GM12801 (cell line): ENCODE results near the gene ACAP3.

Source experiments
- CTCF ChIP-seq: IDR thresholded peaks from one replicate; pipeline ENCODE4 v1.5.1; 2011; ENCODE audit warnings: control low read depth; ENCODE audit not compliant: insufficient read length; ENCODE audit errors: extremely low read depth

ACAP3 gene

DNA sequence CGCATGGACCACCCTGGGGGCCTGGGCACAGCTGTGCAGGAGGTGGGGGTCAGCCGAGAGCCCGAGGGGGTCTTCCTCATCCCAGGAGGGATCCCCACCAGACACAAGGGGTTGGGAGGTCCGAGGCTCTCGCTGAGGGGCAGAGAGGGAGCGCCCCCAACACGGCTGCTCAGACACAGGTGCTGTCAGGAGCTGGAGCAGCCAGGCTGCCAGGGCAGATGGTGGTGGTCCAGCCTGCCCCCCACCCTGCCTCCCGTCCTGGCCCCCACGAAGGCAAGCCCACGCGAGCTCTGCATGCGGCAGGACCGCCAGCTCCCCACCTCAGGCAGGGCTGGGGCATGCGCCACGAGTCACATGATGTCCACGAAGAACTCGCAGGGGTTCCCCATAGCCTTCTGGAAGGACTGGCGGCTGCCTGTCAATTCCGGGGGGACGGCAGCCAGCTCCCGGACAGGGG, 28.1 kb upstream of the ACAP3 start:
- TF ChIP-seq CTCF, result no peak

DNA sequence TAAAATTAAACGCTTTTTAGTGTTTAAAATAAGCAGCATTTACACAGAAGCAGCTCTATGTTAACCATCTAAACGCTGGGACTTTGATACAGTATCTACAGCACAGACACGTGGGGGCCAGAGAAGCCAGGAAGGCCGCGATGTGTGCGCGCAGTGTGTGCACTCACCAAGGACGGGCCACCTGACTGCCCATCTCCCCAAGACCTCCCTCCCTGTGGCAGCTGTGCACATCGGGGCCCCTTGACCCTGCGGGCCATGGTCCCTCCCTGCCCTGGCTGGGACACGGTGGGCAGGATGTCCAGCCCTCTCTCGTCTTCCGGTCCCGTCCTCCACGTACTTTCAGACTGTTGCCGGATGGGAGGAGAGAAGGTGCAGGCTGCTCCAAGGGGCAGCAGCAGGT, 27.6 kb upstream of the ACAP3 start:
- TF ChIP-seq CTCF, result no peak

DNA sequence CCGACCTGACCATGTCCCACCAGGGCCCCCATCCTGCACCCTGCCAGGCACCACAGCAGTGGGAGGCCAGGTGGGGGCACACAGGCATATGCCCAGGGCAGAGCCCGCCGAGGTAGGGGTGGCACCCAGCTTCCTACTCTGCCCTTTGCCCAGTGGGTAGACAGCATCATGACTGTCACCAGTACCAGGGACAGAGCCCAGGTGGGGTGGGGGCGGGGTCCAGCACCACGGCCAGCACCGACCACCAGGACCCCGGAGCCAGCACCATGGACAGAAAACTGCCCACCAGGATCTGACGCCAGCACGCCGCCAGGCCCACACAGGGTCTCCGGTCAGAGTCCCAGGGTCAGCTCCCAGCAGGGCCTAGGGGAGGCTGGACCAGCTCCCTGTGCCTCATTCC, 27.1 kb upstream of the ACAP3 start:
- no peak for TF ChIP-seq CTCF

- no peak for TF ChIP-seq CTCF
Observed at GRCh38 chr1:1333551-1334241, 26.0 kb upstream of the ACAP3 start.

- TF ChIP-seq CTCF, result no peak
Observed at GRCh38 chr1:1332774-1333480, 25.2 kb upstream of the ACAP3 start.

DNA sequence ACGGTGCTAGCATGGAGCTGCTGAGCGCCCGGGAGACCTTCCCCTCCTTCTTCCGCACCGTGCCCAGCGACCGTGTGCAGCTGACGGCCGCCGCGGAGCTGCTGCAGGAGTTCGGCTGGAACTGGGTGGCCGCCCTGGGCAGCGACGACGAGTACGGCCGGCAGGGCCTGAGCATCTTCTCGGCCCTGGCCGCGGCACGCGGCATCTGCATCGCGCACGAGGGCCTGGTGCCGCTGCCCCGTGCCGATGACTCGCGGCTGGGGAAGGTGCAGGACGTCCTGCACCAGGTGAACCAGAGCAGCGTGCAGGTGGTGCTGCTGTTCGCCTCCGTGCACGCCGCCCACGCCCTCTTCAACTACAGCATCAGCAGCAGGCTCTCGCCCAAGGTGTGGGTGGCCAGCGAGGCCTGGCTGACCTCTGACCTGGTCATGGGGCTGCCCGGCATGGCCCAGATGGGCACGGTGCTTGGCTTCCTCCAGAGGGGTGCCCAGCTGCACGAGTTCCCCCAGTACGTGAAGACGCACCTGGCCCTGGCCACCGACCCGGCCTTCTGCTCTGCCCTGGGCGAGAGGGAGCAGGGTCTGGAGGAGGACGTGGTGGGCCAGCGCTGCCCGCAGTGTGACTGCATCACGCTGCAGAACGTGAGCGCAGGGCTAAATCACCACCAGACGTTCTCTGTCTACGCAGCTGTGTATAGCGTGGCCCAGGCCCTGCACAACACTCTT, 24.5 kb upstream of the ACAP3 start:
- TF ChIP-seq CTCF, result no peak
